ENCODE data around the gene LRAT.

LRAT gene

DNA sequence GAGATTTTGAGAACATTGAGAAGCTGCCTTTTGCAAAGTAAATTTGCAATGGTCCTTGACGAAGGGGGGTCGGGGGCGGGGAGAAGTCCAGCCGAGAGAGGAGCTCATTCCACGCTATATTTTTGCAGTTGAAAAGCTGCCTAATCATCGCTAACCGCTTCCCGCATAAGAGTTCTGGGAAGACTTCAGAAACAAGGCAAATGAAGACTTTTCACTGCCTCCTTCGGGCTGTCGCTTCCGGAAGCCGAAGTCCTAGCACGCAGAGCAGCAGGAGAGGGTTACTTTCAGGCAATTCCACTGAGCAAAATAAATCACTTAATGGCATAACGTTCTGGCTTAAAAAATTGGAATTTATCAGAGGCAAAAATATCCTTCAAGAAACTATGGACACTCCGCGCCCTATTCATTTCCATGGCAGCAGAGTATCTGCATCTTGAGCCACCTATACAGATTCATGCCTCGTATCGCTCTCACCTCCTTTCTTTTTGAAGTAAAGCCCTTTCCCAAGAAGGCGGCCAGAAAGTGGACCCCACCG, 2.6 kb upstream of the LRAT start:
- peaks cover 0 to 5% of the 10 kb centered on the region in 2 experiments for H3K4me1 ChIP-seq (ENCODE audit: control insufficient read depth in 1 of 2, insufficient read depth in 1 of 2, low read depth in 1 of 2, low read length in 1 of 2)
- H3K4me3 ChIP-seq (ENCODE audit: low read depth in 1 of 2, low read length in 1 of 2), result no peak overlapping the region
- no peak overlapping the region for H3K27ac ChIP-seq
- TF ChIP-seq, protein P1, sequence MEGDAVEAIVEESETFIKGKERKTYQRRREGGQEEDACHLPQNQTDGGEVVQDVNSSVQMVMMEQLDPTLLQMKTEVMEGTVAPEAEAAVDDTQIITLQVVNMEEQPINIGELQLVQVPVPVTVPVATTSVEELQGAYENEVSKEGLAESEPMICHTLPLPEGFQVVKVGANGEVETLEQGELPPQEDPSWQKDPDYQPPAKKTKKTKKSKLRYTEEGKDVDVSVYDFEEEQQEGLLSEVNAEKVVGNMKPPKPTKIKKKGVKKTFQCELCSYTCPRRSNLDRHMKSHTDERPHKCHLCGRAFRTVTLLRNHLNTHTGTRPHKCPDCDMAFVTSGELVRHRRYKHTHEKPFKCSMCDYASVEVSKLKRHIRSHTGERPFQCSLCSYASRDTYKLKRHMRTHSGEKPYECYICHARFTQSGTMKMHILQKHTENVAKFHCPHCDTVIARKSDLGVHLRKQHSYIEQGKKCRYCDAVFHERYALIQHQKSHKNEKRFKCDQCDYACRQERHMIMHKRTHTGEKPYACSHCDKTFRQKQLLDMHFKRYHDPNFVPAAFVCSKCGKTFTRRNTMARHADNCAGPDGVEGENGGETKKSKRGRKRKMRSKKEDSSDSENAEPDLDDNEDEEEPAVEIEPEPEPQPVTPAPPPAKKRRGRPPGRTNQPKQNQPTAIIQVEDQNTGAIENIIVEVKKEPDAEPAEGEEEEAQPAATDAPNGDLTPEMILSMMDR (IDR thresholded peaks at IDR 0.05), result no peak
- H3K36me3 ChIP-seq, result no peaks in the 10 kb centered on the region
- H3K27me3 ChIP-seq, result peaks cover 84% of the 10 kb centered on the region
- no peaks in the 10 kb centered on the region for H3K9me3 ChIP-seq

DNA sequence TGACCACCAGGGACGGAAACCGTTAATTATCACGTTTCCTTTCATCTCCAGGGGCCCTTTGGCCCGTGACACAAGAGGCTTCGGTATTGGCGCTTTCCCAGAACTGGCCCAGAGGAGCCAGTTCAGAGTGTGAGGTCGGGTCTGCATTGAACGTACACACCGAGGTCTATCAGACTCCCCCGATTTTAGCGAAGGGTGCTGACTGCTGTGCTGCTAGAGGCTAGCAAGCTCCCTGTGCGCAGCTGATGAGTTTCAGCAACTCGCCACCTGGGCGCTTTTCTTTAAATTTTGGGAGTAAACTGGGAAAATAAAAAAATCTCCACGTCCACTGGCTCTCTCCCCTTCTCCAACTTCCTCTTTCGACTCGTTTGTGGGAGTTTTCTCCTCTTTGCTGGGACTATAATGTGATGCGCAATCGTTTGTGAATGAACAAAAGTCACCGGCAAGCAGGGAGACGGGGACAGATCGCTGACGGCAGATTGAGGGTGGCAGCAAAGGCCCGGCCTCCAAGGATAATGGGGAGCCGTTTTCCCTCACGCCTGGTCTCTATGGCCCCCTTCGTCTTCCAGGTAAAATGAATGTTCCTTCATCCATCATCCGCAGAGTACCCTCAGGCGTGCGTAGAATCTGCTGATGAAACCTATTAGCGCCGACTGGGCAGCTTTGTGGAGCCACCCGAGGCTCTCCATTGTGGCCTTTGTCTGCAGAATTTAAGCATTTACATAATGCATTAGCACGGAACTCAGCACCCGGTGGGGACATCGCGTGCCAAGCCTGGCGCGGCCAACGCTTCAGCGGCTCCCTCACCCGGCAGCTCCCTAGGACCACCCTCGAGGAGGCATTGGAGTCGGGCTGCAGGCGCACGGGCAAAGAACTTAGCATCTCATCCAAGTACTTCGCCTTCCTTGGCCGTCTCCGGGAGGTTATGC, 1.6 kb upstream of the LRAT start:
- no peak overlapping the region for H3K4me3 ChIP-seq (ENCODE audit: low read depth in 1 of 2, low read length in 1 of 2)
- H3K27me3 ChIP-seq, result peaks cover 94% of the 10 kb centered on the region
- no peaks in the 10 kb centered on the region for H3K36me3 ChIP-seq
- TF ChIP-seq, protein P1 (IDR thresholded peaks at IDR 0.05), result no peak
- no peak overlapping the region for H3K27ac ChIP-seq
- H3K9me3 ChIP-seq, result no peaks in the 10 kb centered on the region
- H3K4me1 ChIP-seq (ENCODE audit: control insufficient read depth in 1 of 2, insufficient read depth in 1 of 2, low read depth in 1 of 2, low read length in 1 of 2), result peaks cover 0 to 5% of the 10 kb centered on the region in 2 experiments

DNA sequence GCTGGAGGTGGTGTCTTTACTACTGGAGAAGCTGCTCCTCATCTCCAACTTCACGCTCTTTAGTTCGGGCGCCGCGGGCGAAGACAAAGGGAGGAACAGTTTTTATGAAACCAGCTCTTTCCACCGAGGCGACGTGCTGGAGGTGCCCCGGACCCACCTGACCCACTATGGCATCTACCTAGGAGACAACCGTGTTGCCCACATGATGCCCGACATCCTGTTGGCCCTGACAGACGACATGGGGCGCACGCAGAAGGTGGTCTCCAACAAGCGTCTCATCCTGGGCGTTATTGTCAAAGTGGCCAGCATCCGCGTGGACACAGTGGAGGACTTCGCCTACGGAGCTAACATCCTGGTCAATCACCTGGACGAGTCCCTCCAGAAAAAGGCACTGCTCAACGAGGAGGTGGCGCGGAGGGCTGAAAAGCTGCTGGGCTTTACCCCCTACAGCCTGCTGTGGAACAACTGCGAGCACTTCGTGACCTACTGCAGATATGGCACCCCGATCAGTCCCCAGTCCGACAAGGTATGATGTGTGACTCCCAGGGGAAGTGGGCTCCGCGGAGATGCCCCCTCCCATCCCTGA, 634 bp downstream of the LRAT start:
- peaks cover 93% of the 10 kb centered on the region for H3K27me3 ChIP-seq
- H3K27ac ChIP-seq, result no peak overlapping the region
- TF ChIP-seq, protein P1 (IDR thresholded peaks at IDR 0.05), result no peak
- no peaks in the 10 kb centered on the region for H3K36me3 ChIP-seq
- peak overlapping the region in 1 of 2 experiments; percentile 51 for H3K4me3 ChIP-seq (ENCODE audit: low read depth in 1 of 2, low read length in 1 of 2)
- H3K9me3 ChIP-seq, result no peaks in the 10 kb centered on the region
- H3K4me1 ChIP-seq (ENCODE audit: control insufficient read depth in 1 of 2, insufficient read depth in 1 of 2, low read depth in 1 of 2, low read length in 1 of 2), result peaks cover 0 to 5% of the 10 kb centered on the region in 2 experiments

DNA sequence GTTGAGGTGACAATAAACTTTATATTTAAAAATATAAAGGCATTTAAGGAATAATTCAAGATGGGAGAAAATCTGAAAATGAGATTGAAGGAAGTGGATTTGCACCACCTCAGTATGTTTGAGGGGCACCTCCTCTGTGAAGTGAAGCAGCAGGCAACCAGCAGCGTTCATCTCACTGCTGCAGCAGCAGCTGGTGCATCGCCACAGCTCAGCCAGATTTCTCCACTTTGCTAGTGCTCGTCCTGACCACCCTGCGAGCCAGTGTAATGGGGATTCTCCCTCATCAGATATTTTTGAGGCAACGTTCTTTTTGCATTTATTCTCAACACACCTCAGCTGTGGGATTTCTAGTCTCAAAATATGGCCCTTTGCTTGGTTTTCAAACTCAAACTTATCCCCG, 13.9 kb downstream of the LRAT start:
- Histone ChIP-seq H3K27ac (no peak overlapping the region), H3K4me3 (ENCODE audit: low read depth in 1 of 2, low read length in 1 of 2) (no peak overlapping the region), H3K4me1 (ENCODE audit: control insufficient read depth in 1 of 2, insufficient read depth in 1 of 2, low read depth in 1 of 2, low read length in 1 of 2) (no peaks in the 10 kb centered on the region), H3K36me3 (no peaks in the 10 kb centered on the region), H3K27me3 (no peaks in the 10 kb centered on the region), H3K9me3 (no peaks in the 10 kb centered on the region)
- TF ChIP-seq, protein P1 (IDR thresholded peaks at IDR 0.05), result no peak

DNA sequence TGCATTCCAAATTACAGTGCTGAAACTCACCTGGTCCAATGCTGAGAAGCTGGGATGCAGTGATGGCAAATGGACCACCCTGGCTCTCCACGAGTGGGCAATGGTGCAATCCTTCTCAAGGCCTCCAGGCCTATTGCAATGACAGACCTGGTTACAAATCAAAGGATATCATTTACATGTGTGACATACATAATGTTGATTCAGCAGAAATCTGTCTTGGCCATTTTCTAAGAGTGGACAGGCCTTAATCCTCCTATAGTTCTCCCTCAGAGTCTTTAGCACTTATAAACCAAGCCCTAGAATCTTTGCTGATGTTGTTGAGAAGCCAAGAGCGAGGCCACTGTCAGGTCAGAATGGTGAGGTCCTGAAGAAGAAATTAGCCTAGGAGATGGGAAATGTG, 17.1 kb downstream of the LRAT start:
- TF ChIP-seq, protein P1 (IDR thresholded peaks at IDR 0.05), result no peak

More for the DNA sequence above, 17.1 kb downstream of the LRAT start:
- Histone ChIP-seq H3K4me3 (ENCODE audit: low read depth in 1 of 2, low read length in 1 of 2) (no peak overlapping the region), H3K9me3 (no peaks in the 10 kb centered on the region), H3K27ac (no peak overlapping the region), H3K4me1 (ENCODE audit: control insufficient read depth in 1 of 2, insufficient read depth in 1 of 2, low read depth in 1 of 2, low read length in 1 of 2) (no peaks in the 10 kb centered on the region), H3K27me3 (no peaks in the 10 kb centered on the region), H3K36me3 (no peaks in the 10 kb centered on the region)

Data from neutrophil (primary cell).